GM21786 (cell line): ENCODE measurements around the gene DNAH17.

ENCODE experiments used
- ATAC-seq: cut with Tn5 transposase; IDR thresholded peaks from one replicate; pipeline ENCODE4 v1.9.1; 2021; ENCODE audit not compliant: unreplicated experiment

The DNAH17 gene

DNA sequence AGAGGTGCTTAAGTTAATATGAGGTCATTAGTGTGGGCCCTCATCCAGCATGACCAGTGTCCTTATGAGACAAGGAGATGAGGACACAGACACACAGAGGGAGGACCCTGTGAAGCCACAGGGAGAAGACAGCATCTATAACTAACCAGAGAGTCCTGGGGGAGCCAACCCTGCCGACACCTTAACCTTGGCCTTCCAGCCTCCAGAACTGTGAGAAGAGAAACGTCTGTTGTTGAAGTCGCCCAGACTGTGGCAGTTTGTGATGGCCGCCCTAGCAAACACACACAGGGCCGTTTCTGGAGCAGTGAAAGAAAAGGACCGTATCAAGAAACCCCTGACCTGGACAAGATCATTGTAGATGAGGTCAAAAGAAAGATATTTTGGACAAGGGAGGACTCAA lies 26.7 kb downstream of the DNAH17 start:
- no peak for ATAC-seq

DNA sequence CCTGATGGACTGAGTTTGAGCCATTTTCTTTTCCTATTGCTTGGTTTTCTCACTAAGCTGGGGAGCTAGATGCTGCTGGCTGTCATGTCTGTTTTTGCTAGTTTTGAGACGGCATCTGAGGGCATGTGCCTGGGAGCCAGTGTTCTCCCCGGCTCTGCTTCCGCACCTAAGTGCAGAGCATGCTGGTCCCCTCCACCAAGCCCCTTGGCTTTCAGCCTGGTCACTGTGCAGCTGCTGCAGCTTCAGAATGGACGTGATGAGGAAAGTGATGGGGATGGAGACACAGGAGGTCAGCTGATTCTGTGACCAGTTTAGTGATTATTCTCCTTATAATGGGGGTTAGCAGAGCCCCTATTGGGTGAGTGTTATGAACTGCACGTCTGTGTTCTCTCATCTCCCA lies 28.5 kb downstream of the DNAH17 start:
- no peak for ATAC-seq

DNA sequence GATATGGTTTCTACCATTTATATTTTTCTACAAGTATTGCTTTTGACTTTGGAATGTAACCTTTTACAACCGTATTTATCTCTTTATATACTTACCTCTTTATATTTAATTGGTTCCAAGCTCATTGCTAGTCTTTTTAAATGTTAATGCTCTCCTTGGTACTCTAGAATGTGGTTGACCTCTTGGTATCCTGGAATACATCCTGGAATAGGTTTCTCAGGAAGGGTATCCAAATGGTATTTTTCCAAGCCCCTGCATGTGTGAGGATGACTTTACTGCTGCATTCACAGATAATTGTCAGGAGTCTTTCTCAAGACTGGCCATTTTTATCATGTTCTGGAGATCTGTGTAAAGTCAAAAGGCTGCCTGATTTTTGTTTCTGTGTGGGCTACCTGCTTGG lies 30.2 kb downstream of the DNAH17 start:
- no peak for ATAC-seq

DNA sequence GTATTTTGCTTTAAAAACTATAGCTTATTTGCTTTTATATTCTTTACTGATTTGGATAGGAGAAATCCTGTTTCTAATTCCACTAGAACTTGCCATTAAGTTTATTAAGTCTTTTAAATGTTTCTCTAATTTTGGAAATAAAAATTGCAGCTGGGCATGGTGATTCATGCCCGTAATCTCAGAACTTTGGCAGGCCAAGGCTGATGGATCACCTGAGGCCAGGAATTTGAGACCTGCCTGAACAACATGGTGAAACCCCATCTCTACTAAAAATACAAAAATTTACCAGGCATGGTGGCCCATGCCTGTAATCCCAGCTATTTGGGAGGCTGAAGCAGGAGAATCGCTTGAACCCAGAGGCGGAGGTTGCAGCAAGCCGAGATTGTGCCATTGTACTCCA lies 30.7 kb downstream of the DNAH17 start:
- no peak for ATAC-seq

DNA sequence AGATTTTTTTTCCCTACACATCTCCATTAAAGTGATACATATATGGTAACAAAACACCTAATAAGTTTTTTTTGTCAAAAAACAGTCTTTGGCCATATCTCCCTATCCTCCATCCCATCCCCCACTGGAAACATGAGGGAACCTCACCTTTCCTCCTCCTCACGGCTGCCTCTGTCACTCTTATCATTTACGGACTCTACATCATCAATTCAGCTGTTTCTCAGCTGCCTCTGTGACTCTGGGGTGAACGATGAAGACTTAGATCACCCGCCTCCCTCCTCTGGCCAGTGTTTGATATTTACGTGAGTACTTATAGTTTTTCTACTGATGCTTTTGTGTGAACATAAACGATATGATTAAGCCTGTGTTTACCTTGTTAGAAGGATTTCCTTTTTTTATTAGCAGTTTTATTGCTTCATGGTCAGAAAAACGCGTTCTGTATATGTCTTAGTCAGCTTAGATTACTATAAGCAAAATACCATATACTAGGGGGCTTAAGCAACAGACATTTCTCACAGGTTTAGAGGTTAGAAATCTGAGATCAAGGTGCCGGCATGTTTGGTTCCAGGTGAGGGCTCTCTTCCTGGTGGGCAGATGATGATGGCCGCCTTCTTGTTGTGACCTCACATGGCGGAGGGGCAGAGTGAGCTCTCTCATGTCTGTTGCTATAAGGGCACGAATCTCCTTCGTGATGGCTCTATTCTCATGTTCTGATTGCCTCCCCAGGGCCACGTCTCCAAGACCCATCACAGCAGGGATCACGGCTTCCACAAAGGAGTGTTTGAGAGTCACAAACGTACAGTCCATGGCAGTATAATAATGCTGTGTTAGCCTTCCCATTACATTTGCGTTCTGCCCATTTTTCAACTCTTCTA lies 32.1 kb downstream of the DNAH17 start:
- no peak for ATAC-seq

DNA sequence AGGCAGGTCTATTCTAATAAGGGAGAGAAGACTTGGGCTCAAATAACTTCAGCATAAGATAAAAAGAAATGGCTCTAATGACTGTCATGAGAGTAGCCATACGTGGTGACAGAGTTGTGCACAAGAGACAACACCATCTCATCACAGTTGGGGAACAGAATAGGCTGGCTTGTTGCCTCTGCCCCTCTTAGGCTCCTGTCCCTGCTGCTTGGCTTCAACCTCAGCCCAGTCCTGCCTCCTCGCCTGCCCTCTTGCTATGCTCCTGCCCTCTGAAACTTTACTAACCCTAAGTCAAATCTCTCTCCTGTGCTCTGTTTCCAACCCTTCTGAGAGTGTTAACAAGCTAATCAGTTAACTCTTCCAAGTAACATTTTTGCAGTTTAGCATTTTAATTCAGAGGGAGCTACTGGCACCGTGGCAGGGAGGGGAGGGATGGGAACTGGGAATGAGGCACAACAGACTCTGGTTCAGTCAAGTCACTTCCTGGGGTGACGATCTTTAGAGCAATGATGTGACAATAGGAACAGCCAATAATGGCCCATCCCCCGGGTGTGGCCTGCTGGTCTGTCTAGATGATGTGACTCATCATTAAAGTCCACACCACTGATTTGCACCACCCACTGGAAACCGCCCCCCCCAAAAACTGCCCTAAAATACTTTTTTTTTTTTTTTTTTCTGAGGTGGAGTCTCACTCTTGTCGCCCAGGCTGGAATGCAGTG lies 35.5 kb downstream of the DNAH17 start:
- no peak for ATAC-seq

DNA sequence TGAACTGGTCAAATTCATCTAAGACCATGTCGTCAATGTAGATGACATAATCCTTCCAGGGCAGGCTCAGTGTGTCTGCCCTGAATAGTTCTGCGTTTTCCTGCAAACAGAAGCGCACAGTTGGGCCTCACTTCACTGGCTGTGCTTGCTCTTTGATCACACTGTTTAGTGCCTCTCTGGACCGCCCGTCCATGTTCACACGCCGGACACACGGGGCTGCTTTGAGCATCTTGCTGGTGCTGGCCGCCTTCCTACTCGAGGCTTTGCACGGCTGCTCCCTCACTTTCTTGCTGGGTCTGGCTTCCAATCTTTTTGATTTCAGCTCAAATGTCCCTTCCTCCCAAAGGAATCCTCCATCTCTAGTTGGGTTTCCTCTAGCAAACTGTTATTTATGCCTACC lies 37.4 kb downstream of the DNAH17 start:
- no peak for ATAC-seq

DNA sequence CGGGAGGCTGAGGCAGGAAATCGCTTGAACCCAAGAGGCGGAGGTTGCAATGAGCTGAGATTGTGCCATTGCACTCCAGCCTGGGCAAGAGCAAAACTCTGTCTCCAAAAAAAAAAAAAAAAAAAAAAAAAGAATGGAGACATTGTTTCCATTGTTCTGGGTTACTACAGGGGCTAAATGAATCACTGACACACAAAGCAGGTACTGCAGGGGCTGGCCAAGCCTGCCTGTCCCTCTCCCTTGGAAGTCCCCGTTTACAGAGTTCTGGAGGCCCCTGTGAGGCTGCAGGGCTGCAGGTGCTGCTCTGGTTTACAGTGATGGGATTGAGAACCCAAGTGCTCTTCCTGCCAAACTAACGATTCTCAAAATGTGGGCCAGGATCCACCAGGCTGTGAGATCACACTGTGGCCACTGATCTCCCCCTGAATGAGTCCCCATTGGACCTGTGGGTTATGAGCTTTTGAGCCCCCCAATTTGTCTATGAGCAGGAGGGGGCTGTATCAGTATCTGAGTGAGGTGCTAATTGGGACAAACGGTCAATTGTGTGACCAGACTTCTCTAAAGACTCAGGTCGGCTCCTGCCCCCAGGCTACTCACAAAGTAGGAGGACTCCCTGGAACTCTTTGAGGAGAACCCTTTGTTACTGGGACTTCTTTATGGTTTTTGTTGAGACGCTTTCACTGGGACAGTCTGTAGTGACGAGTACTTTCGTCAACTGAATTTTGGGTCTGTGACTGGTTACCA lies 39.0 kb downstream of the DNAH17 start:
- no peak for ATAC-seq

DNA sequence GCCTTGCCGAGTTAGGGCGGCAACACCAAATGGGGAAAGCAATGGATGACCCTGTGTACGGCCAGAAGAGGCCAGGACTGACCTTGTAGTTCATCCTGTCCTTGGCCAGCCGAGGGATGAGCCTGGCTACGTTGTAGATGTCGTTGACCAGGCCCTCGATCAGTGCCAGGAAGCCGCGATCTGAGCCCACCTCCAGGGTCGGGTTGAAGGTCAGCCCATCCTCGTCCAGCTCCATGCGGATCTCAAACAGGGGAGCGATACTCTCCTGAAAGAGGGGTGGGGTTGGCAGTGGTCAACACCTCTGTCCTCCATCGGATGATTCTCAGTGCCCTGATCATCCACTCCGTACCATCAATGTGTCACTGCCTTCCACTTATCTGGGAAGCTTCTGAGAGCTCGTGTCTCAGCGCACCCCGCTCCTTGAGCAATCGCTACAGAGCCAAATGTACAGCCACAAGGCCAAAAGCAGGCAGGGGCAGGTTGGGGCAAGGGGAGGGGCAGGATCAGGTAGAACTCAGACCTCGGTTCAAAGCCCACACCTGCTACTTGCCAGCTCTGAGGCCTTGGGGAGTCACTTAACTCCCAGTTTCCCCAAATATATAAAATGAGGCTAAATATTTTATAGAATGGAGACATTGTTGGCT lies 39.9 kb downstream of the DNAH17 start:
- ATAC-seq = no peak

DNA sequence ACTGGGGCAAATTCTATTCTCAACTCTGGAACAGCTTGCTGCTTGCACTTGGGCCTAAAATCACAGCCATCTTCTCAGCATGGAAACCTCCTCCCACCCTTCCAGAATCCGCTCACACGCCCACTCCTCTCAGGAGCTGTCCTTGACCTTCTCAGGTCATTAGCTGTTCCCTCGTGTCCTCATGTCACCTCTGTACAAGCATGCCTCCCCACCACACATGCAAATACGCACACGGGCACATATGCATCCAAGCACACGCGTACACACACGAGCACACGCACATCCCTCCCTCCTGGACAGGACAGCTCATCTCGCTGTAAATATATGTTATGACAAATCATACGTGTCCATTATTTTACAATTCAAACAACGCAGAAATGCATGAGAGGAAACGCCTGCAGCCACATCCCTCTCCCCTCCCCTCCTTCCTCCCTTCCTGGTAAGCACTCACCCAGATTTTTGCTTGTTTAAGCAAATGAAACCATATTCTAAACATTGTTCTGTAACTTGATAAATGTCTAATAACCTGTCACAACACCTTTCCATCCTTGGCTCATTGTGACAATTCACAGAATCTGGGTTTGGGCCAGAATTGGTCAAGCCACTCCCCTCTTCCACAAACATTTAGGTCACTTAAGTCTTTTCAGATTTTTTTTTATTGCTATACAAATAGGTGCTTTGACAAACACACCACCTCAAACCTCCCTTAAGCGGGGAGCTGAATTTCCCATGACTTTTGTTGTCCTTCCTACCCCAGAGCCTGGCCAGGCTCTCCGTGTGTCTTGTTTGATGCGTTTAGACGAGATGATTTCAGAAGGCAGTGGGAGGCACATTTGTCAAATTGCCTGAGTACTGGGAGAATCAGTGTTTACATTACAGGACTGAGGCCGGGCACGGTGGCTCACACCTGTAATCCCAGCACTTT lies 41.7 kb downstream of the DNAH17 start:
- no peak for ATAC-seq

DNA sequence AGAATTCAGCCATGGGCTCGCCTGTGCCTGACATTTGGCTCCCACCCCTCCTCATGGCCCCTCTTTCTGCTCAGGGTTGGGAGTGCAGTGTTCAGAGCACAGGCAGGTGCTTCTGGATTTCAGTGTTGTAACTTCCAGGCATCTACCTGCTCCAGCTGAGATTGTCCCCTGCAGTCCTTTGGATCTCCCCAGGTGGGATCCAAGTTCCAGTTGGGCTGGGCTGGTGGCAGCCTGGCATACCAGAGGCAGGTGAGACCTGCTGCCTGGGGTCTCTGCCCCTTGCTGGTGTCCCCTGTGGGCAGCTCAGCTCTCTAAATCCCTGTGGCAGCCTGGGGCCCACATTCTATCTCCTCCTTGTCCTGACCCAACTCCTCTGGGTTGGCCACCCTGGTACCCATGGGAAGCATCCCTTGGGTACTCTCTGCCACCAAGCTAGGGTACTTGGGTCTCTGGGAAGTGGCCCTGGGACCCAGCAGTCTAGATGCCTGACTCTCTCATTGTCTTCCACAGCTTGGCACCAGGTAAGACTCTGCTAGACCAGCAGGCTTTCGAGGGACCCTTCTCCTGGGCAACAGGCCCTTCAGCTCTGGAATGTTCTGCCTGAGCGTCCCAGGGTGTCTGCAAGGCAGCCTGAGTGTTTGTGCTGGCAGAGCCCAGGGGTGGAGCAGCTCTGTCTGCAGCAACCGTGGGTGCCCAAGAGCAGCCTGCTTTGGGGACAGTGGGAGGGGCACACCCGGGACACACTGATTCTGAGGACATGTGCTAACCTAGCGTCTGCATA lies 42.5 kb downstream of the DNAH17 start:
- ATAC-seq = no peak

DNA sequence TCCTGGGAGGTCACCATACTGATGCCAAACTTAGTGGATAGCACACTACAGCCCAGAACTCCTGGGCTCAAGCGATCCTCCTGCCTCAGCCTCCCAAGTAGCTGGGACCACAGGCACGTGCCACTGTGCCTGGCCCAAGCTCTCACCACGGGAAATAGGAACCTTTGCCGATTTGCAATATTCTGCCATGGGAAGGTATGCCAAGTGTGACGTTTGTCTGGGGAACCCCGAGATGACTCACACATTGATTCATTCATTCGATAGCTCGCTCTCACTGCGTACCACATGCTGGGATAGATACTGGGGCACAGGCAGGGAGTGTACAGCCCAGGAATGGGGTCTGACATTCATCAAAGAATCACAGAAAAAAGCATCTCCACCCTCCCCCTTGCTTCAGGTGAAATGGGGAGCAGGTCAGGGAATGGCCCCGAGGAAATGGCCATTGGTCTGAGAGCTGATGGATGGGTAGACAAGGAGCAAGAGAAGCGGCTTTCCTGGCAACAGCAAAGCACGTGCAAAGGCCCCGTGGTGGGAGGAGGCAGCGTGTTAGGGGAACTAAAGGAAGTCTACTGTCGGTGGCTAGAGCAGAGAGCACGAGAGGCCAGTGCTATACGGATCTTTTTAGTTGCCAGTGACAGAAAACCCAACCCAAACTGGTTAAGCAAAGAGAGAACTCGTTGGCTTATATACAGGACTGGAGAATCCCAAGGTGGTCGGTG lies 44.1 kb downstream of the DNAH17 start:
- ATAC-seq = no peak

DNA sequence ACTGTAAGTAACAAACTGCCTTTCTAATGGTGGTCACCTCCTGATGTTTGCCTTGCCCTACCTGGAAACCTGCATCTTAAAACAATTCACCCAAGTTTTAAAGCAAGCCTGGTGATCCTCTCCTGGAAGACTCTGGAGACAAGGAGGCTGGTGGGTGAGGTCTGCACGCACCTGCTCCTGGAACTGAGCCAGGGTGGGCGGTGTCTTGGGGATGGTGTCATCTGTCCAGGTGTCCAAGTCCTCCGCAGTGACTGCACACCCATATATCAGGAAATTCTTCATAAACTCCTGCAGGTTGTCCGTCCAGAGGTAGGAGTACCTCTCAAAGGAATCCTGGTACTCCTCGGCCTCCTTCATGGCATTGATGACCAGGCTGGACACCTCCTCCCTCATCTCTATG lies 44.9 kb downstream of the DNAH17 start:
- no peak for ATAC-seq

DNA sequence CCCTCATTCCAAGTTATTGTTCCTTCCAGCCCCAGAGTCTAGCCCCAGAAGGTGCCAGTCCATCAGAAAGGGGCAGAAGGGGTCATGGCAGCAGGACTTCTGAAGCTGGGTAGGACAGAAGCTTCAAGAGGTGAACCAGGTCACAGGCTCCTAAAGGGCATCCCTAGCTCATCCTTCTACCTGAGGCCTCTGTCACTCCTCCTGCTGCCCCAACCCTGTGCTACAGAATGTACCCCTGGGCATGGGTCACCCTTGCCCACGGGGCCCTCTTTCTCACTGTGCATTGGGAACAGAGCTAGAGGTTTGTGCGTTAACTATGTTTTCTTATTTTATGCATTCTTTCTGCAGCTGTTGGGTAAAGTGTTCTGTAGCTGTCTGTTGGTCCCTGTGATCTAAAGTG lies 46.5 kb downstream of the DNAH17 start:
- no peak for ATAC-seq

DNA sequence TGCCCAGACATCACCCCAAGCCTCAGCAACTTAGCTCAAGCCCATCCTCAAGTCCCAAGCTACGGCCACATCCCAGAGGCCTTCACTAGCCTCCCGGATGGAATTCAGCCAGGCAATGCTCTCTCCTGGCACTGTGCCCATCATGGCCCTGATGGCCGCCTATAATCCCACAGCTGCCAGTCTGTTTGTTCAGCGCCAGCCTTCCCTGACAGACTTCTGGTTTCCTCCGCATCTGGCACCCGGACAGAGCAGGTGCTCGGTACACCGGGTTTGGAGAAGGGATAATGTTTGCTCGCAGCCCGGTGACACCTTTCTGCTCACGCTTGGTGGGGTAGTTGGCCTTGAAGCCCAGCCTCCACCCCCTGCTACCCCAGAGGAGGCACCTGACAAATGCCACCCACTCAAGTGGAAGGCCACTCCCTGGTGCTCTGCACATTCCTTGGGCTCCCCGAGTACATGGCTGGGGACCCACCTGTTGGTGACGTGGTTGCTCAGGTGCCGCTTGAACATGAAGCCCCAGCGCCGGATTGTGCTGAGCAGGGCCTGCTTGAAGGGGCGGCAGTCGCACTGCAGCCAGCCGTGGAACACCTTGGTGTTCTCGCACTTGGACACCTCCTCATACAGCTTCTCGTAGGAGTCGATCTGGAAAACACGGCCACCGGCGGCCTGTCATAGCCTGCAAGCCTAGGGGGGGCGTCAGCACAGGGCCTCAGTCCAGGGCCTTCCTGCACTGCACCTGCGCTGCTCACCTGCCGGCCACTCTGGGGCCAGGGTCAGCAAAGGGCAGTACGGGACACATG lies 47.1 kb downstream of the DNAH17 start:
- no peak for ATAC-seq

DNA sequence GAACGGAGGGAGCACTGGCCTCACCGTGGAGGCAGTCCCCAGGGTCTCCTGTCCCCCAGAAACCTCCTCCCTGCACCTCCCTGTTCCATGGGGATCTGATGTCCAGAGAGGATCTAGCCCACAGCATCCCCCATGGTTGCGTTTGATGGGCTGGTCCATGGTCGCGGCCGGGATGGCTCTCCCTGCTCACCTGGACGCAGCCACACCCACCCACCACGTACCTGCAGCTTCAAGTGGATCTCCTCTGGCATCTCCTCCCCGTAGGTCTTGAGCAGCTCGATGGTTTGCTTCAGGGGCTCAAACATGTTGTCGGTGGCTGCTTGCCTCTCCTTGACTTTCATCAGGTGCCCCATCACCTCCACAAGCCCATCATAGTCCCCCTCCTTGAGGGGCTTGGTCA lies 47.9 kb downstream of the DNAH17 start:
- ATAC-seq = no peak

DNA sequence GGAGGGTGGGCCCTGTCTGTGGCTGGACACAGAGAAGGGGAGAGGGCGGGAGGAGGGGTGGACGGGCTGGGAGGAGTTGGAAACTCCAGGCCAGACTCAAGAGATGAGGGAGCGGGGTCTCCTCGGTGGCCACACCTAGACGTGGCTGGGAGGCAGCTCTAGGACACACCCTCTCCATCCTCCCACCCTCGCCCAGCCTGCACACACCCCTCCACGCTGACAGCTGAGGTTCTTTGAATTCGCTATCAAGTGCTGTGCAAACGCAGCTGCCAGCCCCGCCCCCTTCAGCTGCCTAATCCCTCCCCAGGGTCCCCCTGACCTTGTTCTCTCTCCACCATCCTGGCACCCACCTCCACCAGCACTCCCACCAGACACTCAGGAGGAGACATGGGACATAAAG lies 48.7 kb downstream of the DNAH17 start:
- no peak for ATAC-seq

DNA sequence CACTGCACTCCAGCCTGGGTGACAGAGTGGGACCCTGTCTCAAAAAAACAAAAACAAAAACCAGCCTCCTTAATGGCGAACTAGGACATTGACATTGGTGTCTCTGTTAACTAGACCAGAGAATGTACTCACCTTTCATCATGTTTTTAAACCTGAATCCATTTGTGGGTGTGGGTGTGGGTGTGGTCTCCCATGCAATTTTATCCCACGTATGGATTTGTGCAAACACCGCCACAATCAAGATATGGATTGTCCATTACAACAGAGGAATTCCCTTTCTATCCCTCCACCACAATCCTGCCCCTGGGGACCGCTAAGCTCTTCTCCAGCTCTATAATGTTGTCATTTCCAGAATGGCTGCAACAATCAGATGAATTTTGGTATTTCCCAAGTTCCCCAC lies 49.9 kb downstream of the DNAH17 start:
- no peak for ATAC-seq
